NOMO-1 treated with DMSO at 0.1 percent for 48 hours (cell line): ENCODE measurements around the gene MYOZ3.

Experiments
- DNase-seq: peaks from one replicate; lab custom pipeline; 2025; ENCODE audit not compliant: unreplicated experiment; lab: John Stamatoyannopoulos, UW

The MYOZ3 gene

DNA sequence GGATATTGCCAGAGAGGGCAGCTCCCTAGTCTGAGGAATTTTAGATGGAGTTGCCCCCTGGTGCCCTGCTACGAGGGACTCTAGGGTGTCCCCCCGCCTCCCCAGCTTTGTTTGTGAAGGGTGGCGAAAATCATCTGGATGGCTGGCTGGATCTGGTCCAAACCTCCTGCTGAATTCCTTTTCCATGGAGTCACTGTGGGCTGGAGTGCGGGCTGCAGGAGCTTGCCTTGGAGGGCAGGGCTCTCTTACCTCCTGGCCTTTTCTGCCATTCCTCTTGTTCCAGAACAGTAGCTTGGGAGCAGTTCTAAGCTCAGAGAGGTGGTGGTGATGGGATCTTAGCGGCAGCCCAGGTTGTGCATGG lies 18.5 kb upstream of the MYOZ3 start:
- no peak for DNase-seq

DNA sequence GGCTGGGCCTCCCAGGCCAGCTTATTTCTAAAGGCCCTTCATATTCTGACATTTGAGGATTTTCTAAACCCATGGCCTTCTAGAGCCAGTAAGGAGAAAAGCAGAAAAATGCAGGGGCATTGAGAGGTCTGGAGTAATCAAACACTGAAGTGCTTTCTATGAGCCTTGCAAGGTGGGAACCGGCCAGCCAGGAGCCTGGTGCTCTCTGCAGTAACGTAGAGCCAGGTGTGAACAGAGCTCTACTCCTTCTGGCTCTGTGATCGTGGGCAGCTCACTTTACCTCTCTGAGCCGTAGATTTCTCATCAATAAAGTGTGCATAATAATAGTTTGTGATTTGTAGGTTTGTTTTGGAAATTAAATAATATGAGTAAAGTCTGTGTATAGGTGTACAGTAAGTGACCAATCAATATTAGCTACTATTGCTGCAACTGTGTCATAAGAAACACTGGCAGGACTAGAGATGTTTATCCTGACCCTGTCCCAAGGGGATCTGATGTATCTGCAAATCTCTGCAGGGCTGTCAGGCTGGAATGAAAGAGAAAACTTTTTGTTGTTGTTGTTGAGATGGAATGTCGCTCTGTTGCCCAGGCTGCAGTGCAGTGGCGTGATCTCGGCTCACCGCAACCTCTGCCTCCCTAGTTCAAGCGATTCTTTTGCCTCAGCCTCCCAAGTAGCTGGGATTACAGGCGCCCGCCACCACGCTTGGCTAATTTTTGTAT lies 17.9 kb upstream of the MYOZ3 start:
- no peak for DNase-seq

DNA sequence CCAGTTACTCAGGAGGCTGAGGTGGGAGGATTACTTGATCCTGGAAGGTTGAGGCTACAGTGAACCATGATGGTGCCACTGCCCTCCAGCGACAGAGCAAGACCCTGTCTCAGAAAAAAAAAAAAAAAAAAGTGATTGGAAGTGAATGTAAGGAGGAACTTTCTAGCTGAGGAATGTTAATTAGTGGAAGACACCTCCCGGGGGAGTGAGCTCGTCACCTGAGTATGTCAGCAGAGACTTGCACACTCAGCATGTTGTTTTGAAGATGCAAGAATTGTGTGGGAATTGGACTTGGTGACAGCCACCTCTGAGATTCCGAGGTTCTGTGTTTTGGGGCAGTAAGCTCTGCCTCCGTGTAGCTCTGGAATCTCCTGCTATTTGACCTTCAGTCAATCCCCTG lies 17.0 kb upstream of the MYOZ3 start:
- no peak for DNase-seq

DNA sequence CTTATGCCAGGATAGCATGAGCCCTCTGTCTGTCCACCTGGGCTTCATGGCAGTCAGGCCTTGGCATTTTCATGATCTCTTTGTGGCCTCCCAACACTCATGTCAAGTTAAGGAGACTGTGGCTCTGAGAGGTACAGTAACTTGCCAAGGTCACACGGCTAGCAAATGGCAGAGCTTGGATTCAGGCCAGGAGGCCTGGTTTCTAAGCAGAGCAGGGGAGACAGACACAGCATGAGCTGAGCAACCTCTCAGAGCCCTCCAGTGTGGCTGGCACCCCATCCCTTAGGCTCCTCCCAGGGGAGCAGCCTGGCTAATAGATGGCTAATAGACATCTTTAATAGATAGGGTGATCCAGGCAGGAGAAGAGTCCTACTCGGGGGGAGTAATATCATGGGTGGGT lies 16.5 kb upstream of the MYOZ3 start:
- no peak for DNase-seq

DNA sequence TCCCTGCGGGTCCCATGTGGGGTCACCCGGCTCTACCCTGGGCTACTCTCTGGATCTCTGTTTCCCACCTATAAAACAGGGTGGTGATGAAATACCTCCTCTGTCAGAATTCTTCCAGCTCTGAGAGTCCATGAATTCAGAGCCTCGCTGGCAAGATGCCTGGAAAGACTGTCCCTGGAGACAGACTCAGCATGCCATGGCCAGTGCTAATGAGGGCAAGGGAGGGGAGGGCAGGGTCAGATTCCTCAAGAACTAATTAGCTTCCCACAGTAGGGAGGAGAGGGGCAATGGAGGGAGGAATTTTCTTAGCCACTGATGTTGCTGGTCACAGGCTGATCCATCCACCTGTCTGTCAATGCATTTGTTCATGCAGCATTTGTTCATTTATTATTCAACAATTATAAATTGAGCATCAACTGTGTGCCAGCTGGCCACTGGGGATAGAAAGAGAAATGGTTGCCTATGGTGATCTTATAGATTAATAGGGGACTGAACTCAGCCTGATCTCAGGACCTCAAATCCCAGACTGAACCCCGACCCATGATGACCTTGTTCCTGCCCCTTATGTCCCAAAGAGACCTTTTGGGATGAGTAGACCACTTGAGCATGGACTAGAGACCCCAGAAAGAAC lies 15.9 kb upstream of the MYOZ3 start:
- DNase-seq = no peak

DNA sequence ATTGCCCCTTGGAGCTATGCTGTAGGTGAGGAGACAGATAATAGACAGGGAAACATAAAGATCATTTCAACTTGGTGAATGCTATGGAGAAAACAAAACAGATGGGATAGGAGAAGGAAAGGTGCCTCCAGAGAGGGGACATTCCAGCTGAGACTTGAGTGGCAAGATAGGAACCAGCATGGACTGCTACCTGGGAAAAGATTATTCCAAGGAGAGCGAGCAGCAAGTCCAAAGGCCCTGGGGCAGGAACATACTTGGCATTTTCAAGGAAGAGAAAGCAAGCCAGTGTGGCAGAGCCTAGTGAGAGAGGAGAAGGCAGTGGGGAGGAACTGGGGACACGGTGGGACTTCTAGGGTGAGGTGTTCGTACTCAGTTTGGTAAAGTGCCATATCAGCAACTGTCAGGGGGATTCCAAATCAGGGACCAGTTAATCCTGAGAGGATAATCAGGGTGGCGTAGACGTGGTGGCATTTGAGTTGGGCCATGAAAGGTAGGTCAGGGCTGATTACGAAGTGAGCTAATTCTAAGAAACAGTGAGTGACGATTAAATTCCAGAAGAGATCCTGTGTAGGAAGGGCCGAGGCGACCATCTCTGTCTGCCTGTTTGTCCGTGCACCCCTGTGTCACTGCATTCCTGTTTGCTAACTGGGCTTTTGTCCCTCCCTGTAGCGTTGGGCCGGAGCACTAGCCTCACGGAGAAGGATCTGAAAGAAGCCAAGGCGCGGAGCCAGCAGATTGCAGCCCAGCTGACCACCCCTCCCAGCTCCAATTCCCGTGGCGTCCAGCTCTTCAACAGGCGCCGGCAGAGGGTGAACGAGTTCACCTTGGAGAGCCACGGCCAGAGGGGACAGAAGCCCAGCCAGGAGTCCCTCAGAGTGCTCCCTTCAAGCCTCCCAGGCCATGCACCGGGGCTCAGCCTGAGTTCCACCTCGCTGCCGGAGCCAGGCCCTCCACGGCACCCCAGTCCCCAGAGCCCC lies 13.5 kb upstream of the MYOZ3 start:
- no peak for DNase-seq

DNA sequence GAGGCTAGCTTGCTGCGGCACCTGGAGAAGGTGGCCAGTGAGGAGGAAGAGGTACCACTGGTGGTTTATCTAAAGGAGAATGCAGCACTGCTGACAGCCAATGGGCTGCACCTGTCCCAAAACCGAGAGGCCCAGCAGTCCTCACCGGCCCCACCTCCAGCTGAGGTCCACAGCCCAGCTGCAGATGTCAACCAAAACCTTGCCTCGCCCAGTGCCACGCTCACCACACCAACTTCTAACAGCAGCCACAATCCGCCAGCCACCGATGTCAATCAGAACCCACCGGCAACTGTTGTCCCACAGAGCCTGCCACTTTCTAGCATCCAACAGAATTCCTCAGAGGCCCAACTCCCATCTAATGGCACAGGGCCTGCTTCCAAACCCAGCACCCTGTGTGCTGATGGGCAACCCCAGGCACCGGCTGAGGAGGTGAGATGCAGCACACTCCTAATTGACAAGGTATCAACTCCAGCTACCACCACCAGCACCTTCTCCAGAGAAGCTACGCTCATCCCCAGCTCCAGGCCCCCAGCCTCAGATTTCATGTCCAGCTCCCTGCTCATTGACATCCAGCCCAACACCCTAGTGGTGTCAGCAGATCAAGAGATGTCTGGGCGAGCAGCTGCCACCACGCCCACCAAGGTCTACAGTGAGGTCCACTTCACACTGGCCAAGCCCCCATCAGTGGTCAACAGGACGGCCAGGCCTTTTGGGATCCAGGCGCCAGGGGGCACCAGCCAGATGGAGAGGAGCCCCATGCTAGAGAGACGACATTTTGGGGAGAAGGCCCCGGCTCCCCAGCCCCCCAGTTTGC lies 12.6 kb upstream of the MYOZ3 start:
- DNase-seq = no peak

DNA sequence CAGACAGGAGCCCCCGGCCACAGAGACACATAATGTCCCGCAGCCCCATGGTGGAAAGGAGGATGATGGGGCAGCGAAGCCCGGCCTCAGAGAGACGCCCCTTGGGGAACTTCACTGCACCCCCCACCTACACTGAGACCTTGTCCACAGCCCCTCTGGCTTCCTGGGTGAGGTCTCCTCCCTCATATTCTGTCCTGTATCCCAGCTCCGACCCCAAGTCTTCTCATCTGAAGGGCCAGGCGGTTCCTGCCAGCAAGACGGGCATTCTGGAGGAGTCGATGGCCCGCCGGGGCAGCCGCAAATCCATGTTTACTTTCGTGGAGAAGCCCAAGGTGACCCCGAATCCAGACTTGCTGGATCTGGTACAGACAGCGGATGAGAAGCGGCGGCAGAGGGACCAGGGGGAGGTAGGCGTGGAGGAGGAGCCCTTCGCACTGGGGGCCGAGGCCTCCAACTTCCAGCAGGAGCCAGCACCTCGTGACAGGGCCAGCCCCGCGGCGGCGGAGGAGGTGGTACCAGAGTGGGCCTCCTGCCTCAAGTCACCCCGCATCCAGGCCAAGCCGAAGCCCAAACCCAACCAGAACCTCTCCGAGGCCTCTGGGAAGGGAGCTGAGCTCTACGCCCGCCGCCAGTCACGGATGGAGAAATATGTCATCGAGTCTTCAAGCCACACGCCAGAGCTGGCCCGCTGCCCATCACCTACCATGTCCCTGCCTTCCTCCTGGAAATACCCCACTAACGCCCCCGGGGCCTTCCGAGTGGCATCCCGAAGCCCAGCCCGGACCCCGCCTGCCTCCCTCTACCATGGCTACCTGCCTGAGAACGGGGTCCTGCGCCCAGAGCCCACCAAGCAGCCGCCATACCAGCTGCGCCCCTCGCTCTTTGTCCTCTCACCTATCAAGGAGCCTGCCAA lies 11.7 kb upstream of the MYOZ3 start:
- DNase-seq = no peak

DNA sequence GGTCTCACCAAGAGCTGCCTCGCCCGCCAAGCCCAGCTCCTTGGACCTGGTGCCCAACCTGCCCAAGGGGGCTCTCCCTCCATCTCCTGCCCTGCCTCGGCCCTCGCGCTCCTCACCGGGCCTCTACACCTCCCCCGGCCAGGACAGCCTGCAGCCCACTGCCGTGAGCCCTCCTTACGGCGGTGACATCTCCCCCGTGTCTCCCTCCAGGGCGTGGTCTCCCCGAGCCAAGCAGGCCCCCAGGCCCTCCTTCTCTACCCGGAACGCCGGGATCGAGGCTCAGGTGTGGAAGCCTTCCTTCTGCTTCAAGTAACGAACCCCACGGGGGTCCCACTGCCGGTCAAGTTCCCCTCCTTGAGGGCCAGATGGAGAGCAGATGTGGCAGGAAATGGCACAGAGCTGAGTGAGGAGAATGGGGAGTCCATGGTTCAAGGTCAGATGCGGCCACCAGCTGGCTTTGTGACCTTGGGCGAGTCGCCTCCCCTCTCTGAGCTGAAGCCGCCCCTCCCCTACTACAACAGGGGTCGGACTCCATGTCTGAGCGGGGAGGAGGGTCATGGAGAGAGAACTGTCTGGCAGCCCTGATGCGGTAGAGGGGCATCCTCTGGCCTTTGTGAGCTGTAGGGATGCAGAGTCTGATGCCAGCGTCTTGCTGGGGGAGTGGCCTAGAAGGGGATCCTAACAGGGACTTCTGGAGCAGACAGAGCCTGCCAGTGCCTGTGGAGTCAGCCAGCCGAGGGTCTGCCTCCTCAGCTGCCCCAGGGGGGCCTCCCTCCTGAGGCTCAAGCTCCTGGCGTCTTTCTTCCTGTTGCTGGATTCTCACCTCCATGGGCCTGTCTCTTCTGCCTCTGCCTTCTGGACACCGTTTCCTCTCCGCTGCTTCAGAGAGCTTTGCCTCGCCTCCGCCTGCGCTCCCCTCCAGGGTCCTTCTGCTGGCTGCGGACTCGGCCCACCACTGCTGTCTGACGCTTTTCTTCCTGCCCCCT lies 10.7 kb upstream of the MYOZ3 start:
- DNase-seq = no peak

DNA sequence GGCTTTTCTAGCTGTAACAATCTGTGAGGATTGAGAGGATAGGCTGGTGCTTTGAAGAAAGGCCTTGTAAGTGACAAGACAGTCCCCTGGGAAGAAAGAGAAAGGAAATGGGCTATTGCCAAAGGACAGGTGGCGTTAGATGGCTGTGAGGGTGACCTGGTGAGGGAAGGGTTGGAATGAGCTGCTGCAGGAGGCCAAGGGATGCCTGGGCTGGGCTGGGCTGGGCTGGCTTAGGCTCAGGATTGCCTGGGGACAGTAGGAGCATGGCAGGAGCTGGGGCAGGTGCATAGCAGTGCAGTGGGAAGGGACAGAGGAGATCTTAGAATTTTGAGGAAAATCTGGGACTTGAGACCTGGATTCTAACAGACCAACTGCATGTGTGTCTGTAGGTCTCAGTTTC lies 9.7 kb upstream of the MYOZ3 start:
- no peak for DNase-seq

DNA sequence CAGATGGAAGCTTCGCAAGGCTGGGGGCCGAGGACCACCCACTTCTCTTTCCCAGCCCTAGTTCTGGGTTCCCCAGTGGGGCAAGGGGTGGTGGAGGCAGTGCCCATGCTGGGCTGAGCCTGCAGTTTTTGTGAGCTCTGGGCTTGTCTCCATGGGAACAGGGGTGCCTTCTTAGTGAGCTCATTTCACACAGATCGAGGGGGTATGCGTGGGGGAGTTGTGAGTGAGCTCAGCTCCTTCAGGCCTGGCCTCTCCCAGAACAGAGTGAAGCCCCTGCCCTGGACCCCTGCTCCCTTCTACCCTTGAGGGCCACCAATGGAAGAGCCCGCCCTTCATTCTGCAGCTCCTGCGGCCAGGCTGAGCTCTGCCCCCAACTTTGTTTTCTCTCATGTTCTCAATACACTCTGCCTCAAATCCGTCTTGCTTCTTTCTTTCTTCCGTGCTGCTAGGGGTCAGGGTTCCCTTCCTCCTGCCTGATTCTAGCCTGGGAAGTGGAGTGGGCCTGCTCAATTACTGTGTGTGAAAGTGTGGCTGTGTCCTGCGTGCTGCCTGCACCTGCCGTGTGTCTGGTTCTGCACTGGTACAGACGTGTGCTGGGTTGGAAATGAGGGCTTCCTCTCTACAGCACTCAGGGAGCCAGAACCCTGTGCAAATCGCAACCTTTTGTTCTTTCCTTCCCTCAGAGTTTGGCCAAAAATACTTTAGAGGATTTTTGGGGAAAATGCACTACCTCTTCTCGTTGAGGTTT lies 9.0 kb upstream of the MYOZ3 start:
- DNase-seq = no peak

DNA sequence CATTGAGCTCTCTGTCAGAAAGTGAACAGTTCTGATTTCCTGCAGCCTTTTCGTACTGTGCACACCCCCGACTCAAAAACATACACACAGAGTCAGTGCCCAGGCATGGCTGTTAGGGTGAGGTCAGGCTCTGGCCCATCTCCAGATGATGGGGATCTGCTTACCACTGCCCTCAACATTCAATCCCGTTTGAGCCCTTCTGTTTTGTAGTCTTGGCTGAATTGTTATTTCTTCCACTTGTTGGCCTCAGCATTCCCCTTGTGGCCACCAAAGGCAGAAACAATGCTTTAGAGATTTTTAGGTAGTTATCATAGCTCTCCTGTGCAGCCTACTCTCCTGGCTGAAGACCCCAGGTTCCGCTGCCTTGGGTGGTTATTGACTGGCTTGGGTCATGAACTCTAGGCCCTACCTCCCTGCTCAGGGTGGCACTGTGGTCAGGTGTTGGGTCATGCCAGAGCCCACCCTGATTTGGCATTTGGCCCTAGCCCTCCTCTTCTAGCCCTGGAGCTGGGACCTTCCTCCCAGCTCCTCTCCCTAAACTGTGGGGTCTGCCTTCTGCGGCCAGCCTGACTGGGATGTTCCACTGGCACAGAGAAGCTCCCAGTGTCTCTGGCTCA lies 7.8 kb upstream of the MYOZ3 start:
- DNase-seq = no peak

DNA sequence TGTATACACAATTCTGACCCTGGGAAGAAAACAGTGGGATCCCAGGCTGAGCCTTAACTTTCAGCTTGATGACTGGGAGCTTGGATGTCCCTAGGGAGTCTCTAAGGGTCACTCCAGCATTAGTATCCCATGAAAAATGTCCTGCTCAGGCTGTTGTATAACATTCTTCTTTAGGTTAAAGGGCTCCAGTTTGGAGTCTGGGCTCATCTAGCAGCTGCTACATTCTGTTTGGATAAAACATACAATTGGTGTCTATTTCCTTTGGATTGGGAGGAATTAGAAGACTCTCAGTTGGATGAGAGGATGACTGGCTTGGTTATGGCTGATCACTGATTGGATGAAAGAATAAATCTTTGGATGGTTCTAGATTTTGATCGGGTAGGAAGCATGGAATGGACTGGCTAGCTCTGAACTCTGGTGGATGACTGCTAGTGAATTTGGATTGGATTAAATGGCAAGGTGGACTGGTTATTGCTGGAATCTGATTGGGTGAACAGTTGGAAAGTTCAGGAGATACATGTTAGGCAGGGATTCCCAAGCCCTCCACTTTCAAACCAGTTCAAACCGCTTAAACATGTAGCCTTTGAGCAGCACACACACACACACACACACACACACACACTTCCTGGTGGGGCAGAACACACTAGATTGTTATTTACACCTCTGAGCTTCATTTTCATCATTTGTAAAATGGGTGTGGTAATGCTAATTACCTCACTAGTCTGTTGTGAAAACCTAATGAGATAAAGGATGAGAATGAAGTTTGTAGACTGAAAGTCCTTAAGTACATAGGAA lies 7.1 kb upstream of the MYOZ3 start:
- DNase-seq = no peak

DNA sequence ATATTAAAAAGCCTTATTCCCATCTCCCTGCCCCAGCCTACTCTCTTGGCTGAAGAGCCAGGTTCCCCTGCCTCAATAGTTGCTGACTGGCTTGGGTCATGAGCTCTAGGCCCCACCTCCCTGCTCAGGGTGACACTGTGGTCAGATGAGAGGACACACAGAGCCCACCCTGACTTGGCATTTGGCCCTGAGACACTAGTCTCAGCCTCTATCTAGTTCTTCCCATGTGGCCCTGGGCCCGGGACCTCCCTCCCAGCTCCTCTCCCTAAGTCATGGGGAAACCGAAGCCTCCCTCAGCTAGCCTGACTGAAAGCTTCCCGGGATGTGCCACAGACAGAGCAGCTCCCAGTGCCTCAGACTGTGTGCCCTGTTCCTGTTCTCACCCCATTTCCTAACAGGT lies 5.8 kb upstream of the MYOZ3 start:
- no peak for DNase-seq

DNA sequence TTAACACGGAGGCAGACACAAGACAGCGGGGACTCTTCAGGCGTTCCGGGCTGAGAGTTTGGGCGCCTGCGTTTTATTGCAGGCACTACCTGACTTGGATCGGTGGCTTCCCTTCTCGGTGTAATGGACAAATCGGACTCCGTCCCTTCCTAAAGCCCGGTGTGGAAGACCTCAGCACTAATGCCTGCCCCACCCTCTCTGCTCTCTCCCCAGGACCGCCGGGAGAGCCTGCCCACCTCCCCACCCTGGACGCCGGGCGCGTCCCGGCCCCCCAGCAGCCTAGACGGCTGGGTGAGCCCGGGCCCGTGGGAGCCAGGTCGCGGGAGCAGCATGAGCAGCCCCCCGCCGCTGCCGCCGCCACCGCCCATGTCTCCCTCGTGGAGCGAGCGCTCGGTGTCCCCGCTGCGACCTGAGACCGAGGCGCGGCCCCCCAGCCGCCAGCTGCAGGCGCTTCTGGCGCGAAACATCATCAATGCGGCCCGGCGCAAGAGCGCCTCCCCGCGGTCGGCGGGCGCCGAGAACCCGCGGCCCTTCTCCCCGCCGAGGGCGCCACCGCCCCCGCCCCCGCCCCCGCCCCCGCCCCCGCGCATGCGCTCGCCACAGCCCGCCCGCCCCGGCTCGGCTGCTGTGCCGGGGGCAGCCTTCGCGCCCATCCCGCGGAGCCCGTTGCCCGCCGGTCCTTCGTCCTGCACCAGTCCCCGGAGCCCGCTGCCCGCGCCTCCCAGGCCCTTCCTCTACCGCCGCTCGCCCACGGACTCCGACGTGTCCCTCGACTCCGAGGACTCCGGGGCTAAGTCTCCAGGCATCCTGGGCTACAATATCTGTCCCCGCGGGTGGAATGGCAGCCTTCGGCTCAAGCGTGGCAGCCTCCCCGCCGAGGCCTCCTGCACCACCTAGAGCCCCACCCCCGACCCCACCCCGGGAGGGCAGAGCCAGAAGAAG lies 4.6 kb upstream of the MYOZ3 start:
- peak; percentile 61 for DNase-seq

DNA sequence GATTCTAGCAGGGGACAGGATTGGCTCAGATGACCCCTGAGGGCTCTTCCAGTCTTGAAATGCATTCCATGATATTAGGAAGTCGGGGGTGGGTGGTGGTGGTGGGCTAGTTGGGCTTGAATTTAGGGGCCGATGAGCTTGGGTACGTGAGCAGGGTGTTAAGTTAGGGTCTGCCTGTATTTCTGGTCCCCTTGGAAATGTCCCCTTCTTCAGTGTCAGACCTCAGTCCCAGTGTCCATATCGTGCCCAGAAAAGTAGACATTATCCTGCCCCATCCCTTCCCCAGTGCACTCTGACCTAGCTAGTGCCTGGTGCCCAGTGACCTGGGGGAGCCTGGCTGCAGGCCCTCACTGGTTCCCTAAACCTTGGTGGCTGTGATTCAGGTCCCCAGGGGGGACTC lies 2.9 kb upstream of the MYOZ3 start:
- DNase-seq = no peak
